HepG2 (cell line): ENCODE measurements around the gene IQSEC1. TPM values are rescaled to one million over a fixed set of nuclear protein-coding genes. Genes with fewer than 3 reads are reported as not detected.

Source experiments
- ATAC-seq: fragments of 200-7000 bp; cut with Tn5 transposase; 3 replicates; pipeline ENCODE4 v1.9.1; 2020; ENCODE audit warnings: mild to moderate bottlenecking, moderate library complexity
- BruUV-seq: library from RNA; stranded (reverse); fragments of 400-500 nt; replicated peaks from 2 replicates; lab custom pipeline; 2021; lab: Mats Ljungman, UMichigan
- CTCF ChIA-PET: fragments of 300-600 bp; formaldehyde crosslinking; extraction: SDS; loops from one replicate; lab custom pipeline; 2021; ENCODE audit warnings: low total read pairs, inconsistent platforms, low intra/inter-chr PET ratio; lab: Yijun Ruan, JAX
- POLR2A ChIA-PET: fragments of 350-600 bp; sonication (Branson Sonifier 250); formaldehyde crosslinking; loops from one replicate; lab custom pipeline; 2020; ENCODE audit warnings: antibody characterized with exemption, inconsistent platforms; lab: Yijun Ruan, JAX
- DNase-seq: peaks from one replicate; pipeline ENCODE4 v3.0.0-alpha.2; 2015; ENCODE audit warnings: low spot score
- FAIRE-seq: peaks from 3 replicates; lab custom pipeline; 2011; peaks lifted over from hg19 to GRCh38; lab: Jason Lieb, UNC
- H2AFZ ChIP-seq: one replicate; pipeline ENCODE4 v1.6.1; 2011; ENCODE audit warnings: low read length, inconsistent platforms
- H3K27ac ChIP-seq: fragments of 300-600 bp; 3 replicates; pipeline ENCODE4 v1.8.0; 2011; ENCODE audit warnings: mixed run types, mild to moderate bottlenecking, mixed read lengths, low read length, inconsistent platforms; ENCODE audit not compliant: insufficient read depth; ENCODE audit errors: extremely low read length
- H3K27me3 ChIP-seq, 2 experiments: fragments of 200-600 bp in 1 of 2; 2 replicates in 1 of 2; 3 replicates in 1 of 2; pipeline versions ENCODE4 v1.6.0 to v1.8.0; 2011; ENCODE audit warnings: low read length in 2 of 2, mild to moderate bottlenecking in 2 of 2, moderate library complexity in 2 of 2, inconsistent platforms in 1 of 2; ENCODE audit not compliant: insufficient read depth in 2 of 2, control insufficient read depth in 1 of 2
- H3K36me3 ChIP-seq, 2 experiments: fragments of 200-600 bp in 1 of 2; replicated peaks in 1 of 2; 2 replicates in 1 of 2; 3 replicates in 1 of 2; pipeline versions ENCODE4 v1.5.1 to v1.8.0; 2011; ENCODE audit warnings: low read length in 2 of 2, inconsistent platforms in 1 of 2; ENCODE audit not compliant: insufficient read depth in 2 of 2, control insufficient read depth in 1 of 2
- H3K4me1 ChIP-seq: 2 replicates; pipeline ENCODE4 v1.5.1; 2012; ENCODE audit warnings: low read length, inconsistent platforms; ENCODE audit not compliant: insufficient read depth
- H3K4me2 ChIP-seq: 2 replicates; pipeline ENCODE4 v1.6.0; 2011; ENCODE audit warnings: low read depth, low read length, inconsistent platforms
- H3K4me3 ChIP-seq, 3 experiments: fragments of 200-600 bp in 1 of 3; sonication (generic), shearing (Covaris generic) in 1 of 3; replicated peaks in 1 of 3; 2 replicates each; pipeline ENCODE4 v1.5.1; 2011 to 2016; ENCODE audit warnings: low read length in 3 of 3, inconsistent platforms in 2 of 3, low read depth in 2 of 3, mild to moderate bottlenecking in 2 of 3, control low read depth in 1 of 3, mixed read lengths in 1 of 3; ENCODE audit not compliant: insufficient read depth in 1 of 3
- H3K79me2 ChIP-seq: one replicate; pipeline ENCODE4 v1.6.1; 2011; ENCODE audit warnings: low read length, inconsistent platforms; ENCODE audit not compliant: insufficient read depth
- H3K9ac ChIP-seq: 2 replicates; pipeline ENCODE4 v1.6.0; 2011; ENCODE audit warnings: mild to moderate bottlenecking, low read depth, low read length, inconsistent platforms; ENCODE audit not compliant: insufficient read depth
- H3K9me3 ChIP-seq: 2 replicates; pipeline ENCODE4 v1.5.1; 2012; ENCODE audit warnings: mild to moderate bottlenecking, low read length
- H4K20me1 ChIP-seq: 2 replicates; pipeline ENCODE4 v1.6.0; 2011; ENCODE audit warnings: inconsistent platforms, mild to moderate bottlenecking, low read length, moderate library complexity; ENCODE audit not compliant: insufficient read depth
- ZBTB3 ChIP-seq: sonication (generic); formaldehyde crosslinking; IDR thresholded peaks from 2 replicates; pipeline ENCODE4 v1.4.0; 2020; ENCODE audit warnings: low read depth, mild to moderate bottlenecking, moderate library complexity, missing genetic modification reagents, borderline replicate concordance
- ZNF609 ChIP-seq: sonication (generic); formaldehyde crosslinking; IDR thresholded peaks from 2 replicates; pipeline ENCODE4 v1.4.0; 2020; ENCODE audit warnings: mild to moderate bottlenecking, missing genetic modification reagents, borderline replicate concordance
- WGBS: methylation state at CpG from one replicate; pipeline ENCODE4 v1.1.6; 2017; ENCODE audit warnings: low lambda C conversion rate; 5-methylcytosine and 5-hydroxymethylcytosine counted together
- in situ Hi-C: cut with HindIII; loops from 2 replicates; pipeline ENCODE4 v1.10.0; 2017; ENCODE audit warnings: low pct_unique_long_range_greater_than_20kb; ENCODE audit not compliant: extremely low pct_ligation_motif_present
- intact Hi-C: fragments of 100-400 bp; cut with micrococcal nuclease; formaldehyde crosslinking; loops from one replicate; pipeline ENCODE4 v1.10.0; 2022; ENCODE audit not compliant: unreplicated experiment
- polyA plus RNA-seq, 8 experiments: library from polyadenylated mRNA; depleted of rRNA in 3 of 8; stranded (reverse) in 7 of 8; unstranded in 1 of 8; fragments of >200 nt; fragmentation: Illumina TruSeq in 4 of 8; extraction: Trizol in 4 of 8; gene quantifications; 2 replicates each; pipeline versions ENCODE4 v1.2.1 to v1.2.3, GENCODE V29; 2011 to 2016; ENCODE audit warnings: low read depth in 4 of 8, missing spikeins in 1 of 8, mixed read lengths in 1 of 8; ENCODE audit not compliant: insufficient read depth in 1 of 8
- total RNA-seq, 5 experiments: library from RNA; depleted of rRNA; stranded (reverse); fragments of >200 nt; fragmentation: Illumina TruSeq; extraction: Trizol; gene quantifications; 2 replicates each; pipeline ENCODE4 v1.2.3, GENCODE V29; 2016; ENCODE audit warnings: low read depth in 1 of 5

The IQSEC1 gene
- total and polyA plus RNA-seq, 2 of the 13 experiments (the other 11 are each of a cell fraction or from before 2014, with no cell fraction given), result 17.4 to 20.2 TPM

GRCh38 chr3:13023971-13024764 lies 49.1 kb downstream of the IQSEC1 start:
- WGBS, result 88% methylated on average over 6 of the region's 6 CpGs
- no TSS peak for BruUV-seq
- H3K27ac ChIP-seq, result no peak overlapping the region
- H3K36me3 ChIP-seq, result no peaks in the 10 kb centered on the region; a peak in 1 of 5 replicates
- H3K4me3 ChIP-seq, result no peak overlapping the region
- no peak overlapping the region for H3K4me2 ChIP-seq
- H3K9ac ChIP-seq, result no peak overlapping the region
- ChIA-PET CTCF (no interaction called here), POLR2A (no interaction called here)
- ATAC-seq, result no peak
- DNase-seq, result no peak
- no peaks in the 10 kb centered on the region for H3K79me2 ChIP-seq
- intact Hi-C loops, result no loop called here
- H3K4me1 ChIP-seq, result no peaks in the 10 kb centered on the region
- no peaks in the 10 kb centered on the region for H3K9me3 ChIP-seq
- H2AFZ ChIP-seq, result no peak overlapping the region
- H3K27me3 ChIP-seq, result no peaks in the 10 kb centered on the region
- in situ Hi-C loops, result no loop called here
- FAIRE-seq, result no peak
- TF ChIP-seq ZNF609, result no peak
- no peak for TF ChIP-seq ZBTB3
- H4K20me1 ChIP-seq, result no peaks in the 10 kb centered on the region
